Activated T-cell treated with anti-CD3 and anti-CD28 coated beads, Interleukin-2, amount 50 U/mL, for 4 hours (primary cell): ENCODE measurements around the gene NFIB. TPM values are rescaled to one million over a fixed set of nuclear protein-coding genes. Genes with fewer than 3 reads are reported as not detected.

Experiments used
- ATAC-seq, 2 donors: fragments of 200-7000 bp; cut with Tn5 transposase; one replicate each; pipeline ENCODE4 v1.10.0; 2021
- DNase-seq: peaks from one replicate; pipeline ENCODE4 v3.0.0-alpha.2; 2020
- H3K27me3 Mint-ChIP-seq: one replicate; pipeline ENCODE4 v1.8.0; 2021; ENCODE audit warnings: low read depth, mixed read lengths
- H3K36me3 Mint-ChIP-seq: one replicate; pipeline ENCODE4 v1.8.0; 2022; ENCODE audit warnings: mixed read lengths; ENCODE audit not compliant: insufficient read depth
- H3K4me1 Mint-ChIP-seq: one replicate; pipeline ENCODE4 v1.8.0; 2021; ENCODE audit warnings: low read depth, mixed read lengths
- H3K4me3 Mint-ChIP-seq: one replicate; pipeline ENCODE4 v1.8.0; 2021; ENCODE audit warnings: mild to moderate bottlenecking, moderate library complexity, mixed read lengths
- H3K9me3 Mint-ChIP-seq: one replicate; pipeline ENCODE4 v1.8.0; 2021; ENCODE audit warnings: mixed read lengths
- total RNA-seq, 3 donors: library from RNA; stranded (reverse); gene quantifications; one replicate each; pipeline ENCODE4 v1.2.1, GENCODE V29; 2021

NFIB gene
- total RNA-seq, 3 donors from 2014 or later = 0.20 to 0.42 (median 0.30) TPM

DNA sequence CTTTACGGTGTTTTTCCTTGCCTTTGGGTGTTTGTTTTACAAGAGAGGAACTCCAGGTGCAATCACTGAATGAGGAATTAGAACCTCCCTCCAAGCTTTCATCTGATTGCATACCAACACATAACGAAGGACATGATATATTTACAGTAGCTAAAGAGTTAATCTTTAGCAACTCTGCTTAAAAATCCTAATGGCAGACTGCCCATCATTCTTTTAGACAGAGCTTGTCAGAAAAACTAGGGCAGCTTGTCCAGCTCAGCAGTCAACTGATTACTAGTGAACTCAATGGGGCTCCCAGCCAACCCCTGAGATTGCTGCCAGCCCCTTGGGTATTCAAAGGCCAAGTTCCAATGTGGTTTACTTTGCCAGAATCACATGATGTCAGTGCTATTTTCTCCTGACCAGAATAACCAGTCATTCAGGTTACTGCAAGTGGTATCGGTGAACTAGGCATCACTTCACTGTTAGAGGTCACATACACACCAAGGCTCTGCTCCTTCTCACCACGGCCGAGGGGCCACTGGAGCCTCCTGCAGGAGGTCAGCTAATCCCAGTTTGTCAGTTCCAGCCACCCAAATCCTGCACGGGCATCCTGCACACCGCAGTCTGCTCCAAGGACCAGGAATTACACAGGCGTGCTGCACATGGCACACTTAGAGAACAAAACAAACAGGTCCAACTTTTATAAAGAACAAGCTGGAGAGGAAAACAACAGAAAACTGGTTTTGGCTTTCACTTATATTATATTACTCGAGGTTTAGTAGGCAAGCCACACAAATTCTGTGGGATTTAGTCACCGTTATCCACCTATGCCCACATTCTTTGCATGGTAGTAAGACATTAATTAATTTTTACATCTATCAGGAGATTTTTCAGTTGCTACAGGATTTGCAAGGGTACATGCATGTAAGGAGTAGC lies 62.5 kb downstream of the NFIB start:
- DNase-seq (no peak), ATAC-seq (no peak)
- H3K4me1 Mint-ChIP-seq = no peaks in the 10 kb centered on the region
- peaks cover 3% of the 10 kb centered on the region for H3K27me3 Mint-ChIP-seq
- no peaks in the 10 kb centered on the region for H3K36me3 Mint-ChIP-seq
- H3K4me3 Mint-ChIP-seq = no peak overlapping the region
- no peaks in the 10 kb centered on the region for H3K9me3 Mint-ChIP-seq

GRCh38 chr9:14250794-14251153 lies 63.2 kb downstream of the NFIB start:
- no peaks in the 10 kb centered on the region for H3K4me1 Mint-ChIP-seq
- peaks cover 3% of the 10 kb centered on the region for H3K27me3 Mint-ChIP-seq
- H3K4me3 Mint-ChIP-seq = no peak overlapping the region

DNA sequence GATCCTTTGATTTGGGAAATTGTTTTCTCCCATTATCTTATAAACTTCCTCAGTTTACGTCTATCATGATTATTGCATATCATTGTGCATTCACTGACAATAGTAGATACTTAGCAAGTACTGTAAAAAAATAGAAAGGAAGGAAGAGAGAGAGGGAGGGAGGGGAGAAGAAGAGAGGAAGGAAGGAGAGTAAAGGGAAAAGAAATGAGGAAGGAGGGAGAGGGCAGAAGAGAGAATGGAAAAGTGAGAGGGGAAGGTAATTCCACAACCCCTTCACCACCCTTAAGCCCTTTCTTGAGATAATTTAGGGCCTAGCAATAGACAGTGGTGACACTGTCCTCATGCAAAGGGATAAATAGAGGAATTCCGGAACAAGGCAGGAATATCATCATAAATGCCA lies 64.4 kb downstream of the NFIB start:
- Mint-ChIP-seq H3K9me3 (no peaks in the 10 kb centered on the region), H3K4me3 (no peak overlapping the region), H3K4me1 (no peaks in the 10 kb centered on the region), H3K27me3 (peaks cover 6% of the 10 kb centered on the region), H3K36me3 (no peaks in the 10 kb centered on the region)
- ATAC-seq = no peak
- DNase-seq = no peak

More at GRCh38 chr9:14250794-14251153, 63.2 kb downstream of the NFIB start:
- DNase-seq (no peak), ATAC-seq (no peak)
- no peaks in the 10 kb centered on the region for H3K36me3 Mint-ChIP-seq
- no peaks in the 10 kb centered on the region for H3K9me3 Mint-ChIP-seq

DNA sequence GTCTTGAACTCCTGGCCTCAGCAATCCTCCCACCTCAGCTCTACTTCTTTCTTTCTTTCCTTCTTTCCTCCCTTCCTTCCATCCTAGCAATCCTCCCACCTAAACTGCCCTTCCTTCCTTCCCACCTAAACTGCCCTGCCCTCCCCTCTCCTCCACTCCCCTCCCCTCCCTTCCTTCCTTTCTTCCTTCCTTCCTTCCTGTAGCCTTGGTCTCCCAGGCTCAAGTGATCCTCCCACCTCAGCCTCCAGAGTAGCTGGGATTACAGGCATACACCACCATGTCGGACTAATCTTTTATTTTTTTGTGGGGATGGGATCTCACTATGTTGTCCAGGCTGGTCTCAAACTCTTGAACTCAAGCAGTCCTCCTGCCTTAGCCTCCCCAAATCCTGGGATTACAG lies 65.8 kb downstream of the NFIB start:
- DNase-seq (no peak), ATAC-seq (no peak)
- H3K27me3 Mint-ChIP-seq = peaks cover 12% of the 10 kb centered on the region
- H3K4me3 Mint-ChIP-seq = no peak overlapping the region
- no peaks in the 10 kb centered on the region for H3K9me3 Mint-ChIP-seq
- no peaks in the 10 kb centered on the region for H3K4me1 Mint-ChIP-seq
- H3K36me3 Mint-ChIP-seq = no peaks in the 10 kb centered on the region

- Mint-ChIP-seq H3K36me3 (no peaks in the 10 kb centered on the region), H3K4me1 (no peaks in the 10 kb centered on the region), H3K27me3 (peaks cover 12% of the 10 kb centered on the region), H3K4me3 (no peak overlapping the region), H3K9me3 (no peaks in the 10 kb centered on the region)
- ATAC-seq (no peak), DNase-seq (no peak)
These were observed 66.4 kb downstream of the NFIB start for GRCh38 chr9:14247577-14247976.

GRCh38 chr9:14246951-14247350 lies 67.0 kb downstream of the NFIB start:
- Mint-ChIP-seq H3K9me3 (no peaks in the 10 kb centered on the region), H3K27me3 (peaks cover 12% of the 10 kb centered on the region), H3K36me3 (no peaks in the 10 kb centered on the region), H3K4me1 (no peaks in the 10 kb centered on the region), H3K4me3 (no peak overlapping the region)
- ATAC-seq = no peak
- no peak for DNase-seq

- no peaks in the 10 kb centered on the region for H3K9me3 Mint-ChIP-seq
- no peaks in the 10 kb centered on the region for H3K36me3 Mint-ChIP-seq
- DNase-seq (no peak), ATAC-seq (no peak)
- no peaks in the 10 kb centered on the region for H3K4me1 Mint-ChIP-seq
- peaks cover 12% of the 10 kb centered on the region for H3K27me3 Mint-ChIP-seq
- no peak overlapping the region for H3K4me3 Mint-ChIP-seq
These were observed 67.9 kb downstream of the NFIB start for GRCh38 chr9:14245901-14246525.

- H3K36me3 Mint-ChIP-seq = no peaks in the 10 kb centered on the region
These were observed 70.4 kb downstream of the NFIB start for GRCh38 chr9:14243514-14244042.

DNA sequence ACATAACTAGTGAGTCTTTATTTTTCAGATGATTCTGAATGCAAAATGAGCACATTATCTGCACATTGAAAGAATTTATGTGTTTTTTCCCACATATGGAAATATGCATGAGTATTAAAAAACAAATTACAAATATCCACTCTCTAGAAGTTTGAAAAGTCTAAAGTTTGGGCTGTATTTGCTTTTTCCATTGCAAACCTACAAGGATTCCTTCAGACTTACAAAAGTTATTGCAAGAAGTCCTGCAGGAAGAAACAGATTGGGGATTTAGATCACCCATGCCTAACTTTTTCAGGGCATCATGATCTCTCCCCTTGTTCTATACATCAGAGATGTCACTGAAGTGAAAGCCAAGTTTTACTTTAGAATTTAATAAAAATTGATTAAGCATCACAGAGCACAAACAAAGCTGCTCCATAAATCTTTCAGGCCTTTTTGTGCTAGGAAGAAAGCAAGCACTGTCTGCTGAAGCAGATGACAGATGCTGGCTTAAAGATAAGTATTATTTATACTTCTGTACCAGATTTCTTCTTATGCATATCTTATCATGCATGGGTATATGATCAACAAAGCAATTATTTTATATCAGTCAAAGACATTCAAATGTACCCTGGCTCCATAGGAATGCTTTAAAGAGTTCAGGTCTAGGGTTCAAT lies 71.7 kb downstream of the NFIB start:
- DNase-seq (no peak), ATAC-seq (no peak)
- Mint-ChIP-seq H3K36me3 (no peaks in the 10 kb centered on the region), H3K27me3 (peaks cover 10% of the 10 kb centered on the region), H3K9me3 (no peaks in the 10 kb centered on the region), H3K4me3 (no peak overlapping the region), H3K4me1 (no peaks in the 10 kb centered on the region)

More at GRCh38 chr9:14243514-14244042, 70.4 kb downstream of the NFIB start:
- DNase-seq = no peak
- H3K9me3 Mint-ChIP-seq = no peaks in the 10 kb centered on the region
- H3K27me3 Mint-ChIP-seq = peaks cover 9% of the 10 kb centered on the region
- ATAC-seq = no peak
- no peaks in the 10 kb centered on the region for H3K4me1 Mint-ChIP-seq
- H3K4me3 Mint-ChIP-seq = no peak overlapping the region

- Mint-ChIP-seq H3K4me1 (no peaks in the 10 kb centered on the region), H3K4me3 (no peak overlapping the region), H3K36me3 (no peaks in the 10 kb centered on the region), H3K9me3 (no peaks in the 10 kb centered on the region), H3K27me3 (peaks cover 12% of the 10 kb centered on the region)
- DNase-seq = no peak
- ATAC-seq = no peak
These were observed 73.4 kb downstream of the NFIB start for GRCh38 chr9:14240537-14240936.

- DNase-seq (no peak), ATAC-seq (no peak)
- Mint-ChIP-seq H3K27me3 (peaks cover 4% of the 10 kb centered on the region), H3K4me1 (no peaks in the 10 kb centered on the region), H3K4me3 (no peak overlapping the region), H3K36me3 (no peaks in the 10 kb centered on the region), H3K9me3 (no peaks in the 10 kb centered on the region)
These were observed 75.4 kb downstream of the NFIB start for GRCh38 chr9:14238518-14238917.

- ATAC-seq = no peak
- no peak for DNase-seq
- Mint-ChIP-seq H3K36me3 (no peaks in the 10 kb centered on the region), H3K4me3 (no peak overlapping the region), H3K9me3 (no peaks in the 10 kb centered on the region), H3K27me3 (peaks cover 4% of the 10 kb centered on the region), H3K4me1 (no peaks in the 10 kb centered on the region)
These were observed 75.9 kb downstream of the NFIB start for GRCh38 chr9:14238079-14238478.

GRCh38 chr9:14236591-14236990 lies 77.3 kb downstream of the NFIB start:
- H3K4me3 Mint-ChIP-seq = no peak overlapping the region
- ATAC-seq = no peak
- no peaks in the 10 kb centered on the region for H3K4me1 Mint-ChIP-seq
- H3K9me3 Mint-ChIP-seq = no peaks in the 10 kb centered on the region
- H3K27me3 Mint-ChIP-seq = peaks cover 4% of the 10 kb centered on the region
- H3K36me3 Mint-ChIP-seq = no peaks in the 10 kb centered on the region
- DNase-seq = no peak

DNA sequence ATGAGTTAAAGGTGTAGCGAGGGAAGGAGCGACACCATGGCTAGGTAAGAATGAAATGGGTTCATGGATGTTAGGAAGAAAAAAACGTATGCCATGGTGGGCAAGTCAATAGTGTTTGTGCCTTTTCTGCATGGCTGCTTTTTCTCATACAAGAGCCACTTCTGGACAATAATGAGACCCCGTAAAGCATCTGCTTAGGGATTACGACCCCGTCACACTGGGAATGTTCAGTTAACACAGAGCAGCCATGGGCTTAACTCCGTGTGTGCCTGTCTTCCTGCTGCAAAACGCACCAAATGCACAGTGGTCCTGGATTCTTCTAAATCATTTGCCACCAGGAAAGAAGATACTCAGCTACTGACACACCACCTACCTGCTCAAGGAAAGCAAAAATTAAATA lies 81.8 kb downstream of the NFIB start:
- DNase-seq (no peak), ATAC-seq (no peak)
- Mint-ChIP-seq H3K27me3 (peaks cover 3% of the 10 kb centered on the region), H3K9me3 (no peaks in the 10 kb centered on the region), H3K36me3 (no peaks in the 10 kb centered on the region), H3K4me1 (no peaks in the 10 kb centered on the region), H3K4me3 (no peak overlapping the region)
